Smooth muscle cell (in vitro differentiated cells): Measurements from ENCODE around the gene QRICH2. TPM values are rescaled to one million over a fixed set of nuclear protein-coding genes. Genes with fewer than 3 reads are reported as not detected.
"Not testable (repeated sequence)": the region's sequence is repeated elsewhere in the genome, so short reads cannot be mapped to it uniquely, and the experiment has no call there.

Experiments
- DNase-seq: peaks from one replicate; lab custom pipeline; 2025; ENCODE audit not compliant: unreplicated experiment; lab: John Stamatoyannopoulos, UW
- H2AFZ ChIP-seq: fragments of 200-600 bp; sonication (generic); 2 replicates; pipeline ENCODE4 v1.6.0; 2016; ENCODE audit warnings: antibody characterized with exemption, low read depth, mild to moderate bottlenecking
- H3F3A ChIP-seq: fragments of 200-600 bp; sonication (generic); 2 replicates; pipeline ENCODE4 v1.6.0; 2017; ENCODE audit warnings: antibody characterized with exemption, low read depth
- H3K27ac ChIP-seq: fragments of 200-600 bp; sonication (generic); 2 replicates; pipeline ENCODE4 v1.5.1; 2016; ENCODE audit warnings: low read depth, mild to moderate bottlenecking
- H3K27me3 ChIP-seq: fragments of 200-600 bp; sonication (generic); 2 replicates; pipeline ENCODE4 v1.6.1; 2016; ENCODE audit warnings: low read depth, mild to moderate bottlenecking
- H3K36me3 ChIP-seq: fragments of 200-600 bp; sonication (generic); 2 replicates; pipeline ENCODE4 v1.5.1; 2016; ENCODE audit warnings: low read depth
- H3K4me1 ChIP-seq: fragments of 200-600 bp; sonication (generic); 2 replicates; pipeline ENCODE4 v1.5.1; 2016; ENCODE audit warnings: low read depth
- H3K4me2 ChIP-seq: fragments of 200-600 bp; sonication (generic); 2 replicates; pipeline ENCODE4 v1.6.0; 2016; ENCODE audit warnings: mild to moderate bottlenecking
- H3K4me3 ChIP-seq: fragments of 200-600 bp; sonication (generic); 2 replicates; pipeline ENCODE4 v1.5.1; 2016; ENCODE audit warnings: mild to moderate bottlenecking
- H3K79me2 ChIP-seq: fragments of 200-600 bp; sonication (generic); 2 replicates; pipeline ENCODE4 v1.6.0; 2016; ENCODE audit warnings: low read depth, mild to moderate bottlenecking
- H3K9ac ChIP-seq: fragments of 200-600 bp; sonication (generic); 2 replicates; pipeline ENCODE4 v1.6.0; 2016; ENCODE audit warnings: low read depth
- H3K9me3 ChIP-seq: fragments of 200-600 bp; sonication (generic); replicated peaks from 2 replicates; pipeline ENCODE4 v1.5.1; 2016; ENCODE audit warnings: low read depth
- H4K20me1 ChIP-seq: fragments of 200-600 bp; sonication (generic); 2 replicates; pipeline ENCODE4 v1.6.0; 2016; ENCODE audit warnings: low read depth
- CTCF ChIP-seq: fragments of 200-600 bp; sonication (generic); IDR thresholded peaks from 2 replicates; pipeline ENCODE4 v1.5.1; 2017; ENCODE audit warnings: borderline replicate concordance, mild to moderate bottlenecking, antibody characterized with exemption; ENCODE audit not compliant: insufficient read depth, poor library complexity, severe bottlenecking
- WGBS: methylation state at CpG from one replicate; pipeline ENCODE4 v1.1.7; 2016; ENCODE audit warnings: low lambda C conversion rate; 5-methylcytosine and 5-hydroxymethylcytosine counted together
- polyA plus RNA-seq: library from polyadenylated mRNA; unstranded; fragments of >200 nt; fragmentation: Nextera tagmentation; extraction: Ambion mirVana; gene quantifications from 2 replicates; pipeline ENCODE4 v1.2.1, GENCODE V29; 2016
- total RNA-seq: library from RNA; depleted of rRNA; stranded (reverse); fragments of >200 nt; gene quantifications from 2 replicates; pipeline ENCODE4 v1.2.3, GENCODE V29; 2014

The QRICH2 gene
- total and polyA plus RNA-seq, 2 experiments from 2014 or later = 1.2 to 1.5 TPM

DNA sequence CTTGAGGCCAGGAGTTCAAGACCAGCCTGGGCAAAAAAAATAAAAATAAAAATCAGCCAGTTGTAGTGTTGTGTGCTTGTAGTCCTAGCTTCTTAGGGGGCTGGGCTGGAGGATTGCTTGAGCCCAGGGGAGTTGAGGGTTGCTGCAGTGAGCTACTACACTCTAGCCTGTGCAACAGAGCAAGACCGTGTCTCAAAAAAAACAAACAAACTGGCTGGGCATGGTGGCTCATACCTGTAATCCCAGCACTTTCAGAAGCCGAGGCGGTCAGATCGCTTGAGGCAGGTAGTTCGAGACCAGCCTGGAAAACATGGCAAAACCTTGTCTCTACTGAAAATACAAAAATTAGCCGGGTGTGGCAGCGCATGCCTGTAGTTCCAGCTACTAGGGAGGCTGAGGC, 47.9 kb downstream of the QRICH2 start:
- Histone ChIP-seq H4K20me1 (no peaks in the 10 kb centered on the region), H3K27ac (no peak overlapping the region), H3K36me3 (no peaks in the 10 kb centered on the region), H3K9me3 (no peaks in the 10 kb centered on the region), H3K4me2 (no peak overlapping the region), H3K4me3 (no peak overlapping the region), H3F3A (peaks cover 9% of the 10 kb centered on the region), H3K79me2 (no peaks in the 10 kb centered on the region), H3K27me3 (no peaks in the 10 kb centered on the region), H2AFZ (no peak overlapping the region), H3K4me1 (no peaks in the 10 kb centered on the region), H3K9ac (no peak overlapping the region)
- TF ChIP-seq CTCF = no peak
- WGBS = over 99% methylated on average over 7 of the region's 7 CpGs
- DNase-seq = no peak

DNA sequence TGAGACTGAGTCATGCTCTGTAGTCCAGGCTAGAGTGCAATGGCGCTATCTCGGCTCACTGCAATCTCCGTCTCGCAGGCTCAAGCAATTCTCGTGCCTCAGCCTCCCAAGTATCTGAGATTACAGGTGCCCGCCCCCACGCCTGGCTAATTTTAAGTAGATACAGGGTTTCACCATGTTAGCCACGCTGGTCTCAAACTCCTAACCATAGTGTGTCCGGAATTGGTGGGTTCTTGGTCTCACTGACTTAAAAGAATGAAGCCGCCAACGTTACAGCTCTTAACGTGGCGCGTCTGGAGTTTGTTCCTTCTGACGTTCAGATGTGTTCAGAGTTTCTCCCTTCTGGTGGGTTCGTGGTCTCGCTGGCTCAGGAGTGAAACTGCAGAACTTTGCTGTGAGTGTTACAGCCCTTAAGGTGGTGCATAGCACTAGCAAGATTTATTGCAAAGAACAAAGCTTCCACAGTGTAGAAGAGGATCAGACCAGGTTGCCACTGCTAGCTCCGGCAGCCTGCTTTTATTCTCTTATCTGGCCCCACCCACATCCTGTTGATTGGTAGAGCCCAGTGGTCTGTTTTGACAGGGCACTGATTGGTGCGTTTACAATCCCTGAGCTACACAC, 51.5 kb downstream of the QRICH2 start:
- WGBS = 88% methylated on average over 19 of the region's 19 CpGs
- H3K27me3 ChIP-seq, DNase-seq: not testable (repeated sequence)

DNA sequence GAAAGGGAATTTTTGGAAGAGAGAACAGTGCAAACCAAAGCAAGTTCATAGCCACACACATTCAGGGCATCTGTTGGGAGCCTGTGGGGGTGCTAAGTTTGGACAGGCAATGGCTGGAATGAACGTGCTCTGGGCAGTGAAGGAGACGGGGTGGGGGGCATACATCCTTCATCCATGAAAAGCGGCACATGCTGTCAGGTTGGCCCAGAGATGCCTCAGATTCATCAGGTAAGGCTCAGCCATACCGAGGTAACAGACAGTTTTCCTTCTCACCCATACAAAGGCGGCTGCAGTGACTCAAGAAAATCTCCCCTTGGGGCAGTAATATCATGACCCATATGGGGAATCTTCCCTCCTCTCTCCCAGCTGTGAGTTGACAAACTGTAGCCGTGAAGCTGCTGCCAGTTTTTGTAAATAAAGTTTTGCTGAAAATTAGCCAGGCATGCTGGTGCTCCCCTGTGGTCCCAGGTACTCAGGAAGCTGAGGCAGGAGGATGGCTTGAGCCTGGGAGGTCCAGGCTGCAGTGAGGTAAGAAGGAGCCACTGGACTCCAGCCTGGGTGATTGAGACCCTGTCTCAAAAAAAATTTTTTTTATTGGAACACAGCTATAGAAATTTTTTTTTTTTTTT, 52.2 kb downstream of the QRICH2 start:
- Histone ChIP-seq H3K36me3 (no peaks in the 10 kb centered on the region), H3K4me2 (no peak overlapping the region), H3K79me2 (no peaks in the 10 kb centered on the region), H3F3A (peaks cover 4% of the 10 kb centered on the region), H3K27me3 (no peaks in the 10 kb centered on the region), H3K9me3 (no peaks in the 10 kb centered on the region), H3K4me1 (no peaks in the 10 kb centered on the region), H3K9ac (no peak overlapping the region), H3K27ac (no peak overlapping the region), H2AFZ (no peak overlapping the region), H4K20me1 (no peaks in the 10 kb centered on the region), H3K4me3 (no peak overlapping the region)
- WGBS = 84% methylated on average over 6 of the region's 6 CpGs
- no peak for TF ChIP-seq CTCF
- no peak for DNase-seq

More for the DNA sequence above, 51.5 kb downstream of the QRICH2 start:
- not testable (repeated sequence) for H3K4me1 ChIP-seq, H3K79me2 ChIP-seq, H4K20me1 ChIP-seq, H3K36me3 ChIP-seq, H3K9me3 ChIP-seq, H3K4me3 ChIP-seq, H3K9ac ChIP-seq, H3K4me2 ChIP-seq, H2AFZ ChIP-seq, H3K27ac ChIP-seq, H3F3A ChIP-seq

- DNase-seq = no peak
- no peak overlapping the region for H3K4me2 ChIP-seq
- H2AFZ ChIP-seq = no peak overlapping the region
- H3K36me3 ChIP-seq = no peaks in the 10 kb centered on the region
- peaks cover 4% of the 10 kb centered on the region for H3F3A ChIP-seq
- no peak for TF ChIP-seq CTCF
- no peaks in the 10 kb centered on the region for H3K27me3 ChIP-seq
- no peaks in the 10 kb centered on the region for H3K79me2 ChIP-seq
- H3K27ac ChIP-seq = no peak overlapping the region
- WGBS = 93% methylated on average over 5 of the region's 5 CpGs
- no peaks in the 10 kb centered on the region for H3K9me3 ChIP-seq
- H3K9ac ChIP-seq = no peak overlapping the region
- no peaks in the 10 kb centered on the region for H3K4me1 ChIP-seq
- H4K20me1 ChIP-seq = no peaks in the 10 kb centered on the region
- no peak overlapping the region for H3K4me3 ChIP-seq
These were observed 53.8 kb downstream of the QRICH2 start for GRCh38 chr17:76254275-76254674.
